DND-41 (cell line): ENCODE results near the gene PUS3.

Experiments used
- ATAC-seq: fragments of 200-7000 bp; cut with Tn5 transposase; 3 replicates; pipeline ENCODE4 v1.9.1; 2021; ENCODE audit warnings: low read depth; ENCODE audit not compliant: insufficient read depth
- DNase-seq: peaks from one replicate; pipeline ENCODE4 v3.0.0-alpha.2; 2020
- H2AFZ ChIP-seq: 2 replicates; pipeline ENCODE4 v1.6.0; 2012; ENCODE audit warnings: low read depth, low read length
- H3K27ac ChIP-seq: 2 replicates; pipeline ENCODE4 v1.5.1; 2012; ENCODE audit warnings: low read length, inconsistent platforms
- H3K27me3 ChIP-seq: fragments of 200-600 bp; sonication (generic); 2 replicates; pipeline ENCODE4 v1.6.0; 2012; ENCODE audit warnings: low read length, mild to moderate bottlenecking, inconsistent platforms; ENCODE audit not compliant: insufficient read depth, poor library complexity
- H3K36me3 ChIP-seq: 2 replicates; pipeline ENCODE4 v1.5.1; 2012; ENCODE audit warnings: low read length, inconsistent platforms; ENCODE audit not compliant: insufficient read depth
- H3K4me1 ChIP-seq: 2 replicates; pipeline ENCODE4 v1.5.1; 2012; ENCODE audit warnings: mild to moderate bottlenecking, low read length; ENCODE audit not compliant: insufficient read depth
- H3K4me2 ChIP-seq: 2 replicates; pipeline ENCODE4 v1.6.0; 2012; ENCODE audit warnings: mild to moderate bottlenecking, moderate library complexity, low read length, inconsistent platforms; ENCODE audit not compliant: insufficient read depth
- H3K4me3 ChIP-seq, 2 experiments: fragments of 200-600 bp in 1 of 2; shearing (Covaris generic) in 1 of 2; 2 replicates each; pipeline ENCODE4 v1.5.1; 2012 to 2016; ENCODE audit warnings: inconsistent platforms in 2 of 2, low read length in 2 of 2, mild to moderate bottlenecking in 2 of 2, low read depth in 1 of 2, moderate library complexity in 1 of 2
- H3K79me2 ChIP-seq: 2 replicates; pipeline ENCODE4 v1.6.0; 2012; ENCODE audit warnings: low read length, inconsistent platforms; ENCODE audit not compliant: insufficient read depth
- H3K9ac ChIP-seq: 2 replicates; pipeline ENCODE4 v1.6.0; 2012; ENCODE audit warnings: low read depth, mild to moderate bottlenecking, inconsistent platforms, low read length, moderate library complexity
- H3K9me3 ChIP-seq: 2 replicates; pipeline ENCODE4 v1.5.1; 2012; ENCODE audit warnings: low read length, moderate library complexity, mild to moderate bottlenecking, inconsistent platforms; ENCODE audit not compliant: insufficient read depth, severe bottlenecking
- H4K20me1 ChIP-seq: 2 replicates; pipeline ENCODE4 v1.6.0; 2012; ENCODE audit warnings: low read length; ENCODE audit not compliant: insufficient read depth
- CTCF ChIP-seq: IDR thresholded peaks from 2 replicates; pipeline ENCODE4 v1.5.1; 2012; ENCODE audit warnings: borderline replicate concordance, low read length, moderate library complexity, mild to moderate bottlenecking; ENCODE audit not compliant: poor library complexity, severe bottlenecking; ENCODE audit errors: extremely low read depth
- EZH2 ChIP-seq: IDR thresholded peaks from 3 replicates; pipeline ENCODE4 v1.6.1; 2012; ENCODE audit warnings: borderline replicate concordance, low read depth, mild to moderate bottlenecking, moderate library complexity, low read length, inconsistent platforms; ENCODE audit not compliant: severe bottlenecking

Gene PUS3

GRCh38 chr11:125892071-125892470 is 10.9 kb downstream of the PUS3 start:
- Histone ChIP-seq H3K27ac (no peak overlapping the region), H3K27me3 (no peaks in the 10 kb centered on the region), H4K20me1 (peaks cover 11% of the 10 kb centered on the region; the same call in 1 of the 2 replicates), H3K4me1 (peaks cover 33% of the 10 kb centered on the region), H3K4me3 (no peak overlapping the region), H3K9me3 (no peaks in the 10 kb centered on the region), H3K4me2 (no peak overlapping the region), H2AFZ (no peak overlapping the region), H3K9ac (no peak overlapping the region), H3K79me2 (peaks cover 41% of the 10 kb centered on the region), H3K36me3 (peaks cover 43% of the 10 kb centered on the region)
- DNase-seq (no peak), ATAC-seq (no peak)
- TF ChIP-seq CTCF (no peak), EZH2 (no peak)

- Histone ChIP-seq H2AFZ (no peak overlapping the region), H3K4me2 (peak overlapping the region; percentile 29; the same call in 1 of the 2 replicates), H3K9me3 (peaks cover 2% of the 10 kb centered on the region), H4K20me1 (0 out of 2 replicates have a peak, but pooled peaks cover 2% of the 10 kb centered on the region), H3K4me1 (peaks cover 35% of the 10 kb centered on the region), H3K27ac (no peak overlapping the region), H3K9ac (no peak overlapping the region), H3K36me3 (peaks cover 37% of the 10 kb centered on the region), H3K4me3 (no peak overlapping the region), H3K79me2 (peaks cover 28% of the 10 kb centered on the region), H3K27me3 (no peaks in the 10 kb centered on the region)
- ATAC-seq (no peak), DNase-seq (no peak)
- no peak for TF ChIP-seq CTCF
- no peak for TF ChIP-seq EZH2
Observed at GRCh38 chr11:125890447-125891100, 12.4 kb downstream of the PUS3 start.

GRCh38 chr11:125887373-125888324 is 15.4 kb downstream of the PUS3 start, which contains the start of gene HYLS1:
Gene HYLS1 (plus strand): TSS chr11:125887668. CDS start chr11:125899369, 11,701 bp downstream.
- peaks cover 35% of the 10 kb centered on the region for H3K4me1 ChIP-seq
- peak within 1 kb of the TSS; percentile 33 to 69 for H3K4me3 ChIP-seq
- H3K9ac ChIP-seq, result peak within 1 kb of the TSS; percentile 83
- peaks cover 2% of the 10 kb centered on the region for H3K9me3 ChIP-seq
- peak within 1 kb of the TSS; percentile 68 for H3K4me2 ChIP-seq
- H3K27me3 ChIP-seq, result no peaks in the 10 kb centered on the region
- peaks cover 11% of the 10 kb centered on the region; the same call in 1 of the 2 replicates for H3K36me3 ChIP-seq
- DNase-seq (peak; percentile 94), ATAC-seq (peak; percentile 91)
- H3K79me2 ChIP-seq, result peaks cover 13% of the 10 kb centered on the region; the same call in 1 of the 2 replicates
- H4K20me1 ChIP-seq, result no peaks in the 10 kb centered on the region
- TF ChIP-seq CTCF (peak; percentile 34), EZH2 (no peak)
- H2AFZ ChIP-seq, result peak within 1 kb of the TSS; percentile 85
- peak within 1 kb of the TSS; percentile 83 for H3K27ac ChIP-seq
